Dermis blood vessel endothelial cell (primary cell): ENCODE data around the gene RNF150. TPM values are rescaled to one million over a fixed set of nuclear protein-coding genes. Genes with fewer than 3 reads are reported as not detected.

Experiments
- DNase-seq: peaks from one replicate; pipeline ENCODE4 v3.0.0; 2010
- total RNA-seq: library from RNA; depleted of rRNA; stranded (reverse); fragments of >200 nt; gene quantifications from 2 replicates; pipeline ENCODE4 v1.2.3, GENCODE V29; 2014

RNF150 gene
- total RNA-seq, 1 donor from 2014 or later: 0.17 TPM

DNA sequence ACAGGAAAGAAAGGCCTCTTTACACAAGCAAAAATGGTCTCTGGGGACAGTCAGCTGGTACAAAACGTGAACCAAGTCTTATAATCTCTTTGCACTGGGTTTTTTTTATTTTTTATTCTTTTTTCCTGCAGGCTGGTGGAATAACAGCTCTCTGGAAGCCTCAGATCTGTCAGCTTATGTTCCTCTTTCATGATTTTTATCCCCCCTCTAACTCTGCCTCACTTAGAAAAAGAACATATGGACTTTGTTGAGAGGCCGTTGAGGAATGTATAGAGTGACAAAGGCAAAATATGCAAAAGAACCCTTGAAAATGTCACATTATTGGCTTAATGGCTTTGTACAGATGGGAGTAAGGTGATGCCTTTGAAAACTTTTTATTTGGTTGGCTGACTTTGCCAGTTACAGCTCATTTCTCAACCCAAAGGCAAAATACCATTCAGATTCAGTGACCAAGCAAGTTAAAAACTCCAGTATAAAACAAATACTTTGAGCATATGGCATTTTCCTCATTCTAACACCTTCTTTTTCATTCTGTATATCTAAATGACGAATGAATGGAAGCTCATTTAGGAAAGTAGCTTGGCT, 111.1 kb downstream of the RNF150 start:
- no peak for DNase-seq

DNA sequence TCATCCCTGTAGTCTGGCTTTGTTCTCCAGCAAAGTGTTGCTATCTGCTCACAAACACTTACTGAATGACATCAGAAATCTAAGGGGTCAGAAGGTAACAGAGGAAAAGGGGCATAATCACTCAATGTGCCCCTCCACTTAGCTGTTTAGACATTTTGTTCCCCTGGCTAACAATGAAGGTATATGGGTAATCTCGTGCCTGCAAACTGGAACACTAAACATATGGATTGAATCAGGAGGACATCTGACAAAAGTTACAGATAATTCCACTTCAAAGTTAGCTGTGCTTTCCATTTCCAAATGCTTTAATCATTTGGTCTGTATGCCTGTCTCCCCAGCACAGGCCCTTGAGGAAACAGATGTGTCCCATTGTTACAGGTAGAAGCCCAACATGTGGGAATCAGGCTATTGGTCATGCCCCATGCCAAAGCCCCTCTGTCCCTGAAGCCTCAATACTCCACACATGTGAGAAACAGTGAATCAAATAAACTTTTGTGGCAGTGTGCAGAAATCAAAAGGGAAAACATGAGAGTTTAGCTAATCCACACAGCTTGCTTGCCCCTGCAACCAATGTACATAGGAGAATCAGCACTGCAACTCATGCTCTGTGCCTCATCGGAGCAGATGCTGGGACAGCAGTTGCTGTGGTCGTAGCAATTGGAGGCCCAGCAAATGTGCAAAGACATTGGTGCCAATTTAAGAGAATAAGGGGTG, 111.7 kb downstream of the RNF150 start:
- DNase-seq: no peak

DNA sequence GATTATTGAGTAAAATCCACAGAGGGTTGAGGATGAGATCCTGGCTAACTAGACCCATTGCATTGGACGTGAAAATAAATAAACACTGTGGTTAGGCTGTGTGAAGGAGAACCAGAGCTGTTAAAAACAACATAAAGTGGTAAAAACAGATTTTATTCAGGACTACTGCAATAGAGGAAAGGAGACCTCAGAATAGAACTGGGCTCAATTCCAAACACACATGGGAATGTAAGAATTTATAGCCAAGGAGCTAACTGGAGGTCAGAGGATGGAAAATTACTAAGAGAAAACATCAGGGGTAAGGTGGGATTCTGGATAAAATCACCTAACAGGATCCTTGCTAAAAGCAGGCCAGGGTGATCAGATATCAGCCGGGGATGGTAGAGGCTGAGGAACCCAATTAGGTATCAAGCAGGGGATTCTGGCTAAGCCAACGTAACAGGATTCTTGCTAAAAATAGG, 112.4 kb downstream of the RNF150 start:
- DNase-seq: no peak

DNA sequence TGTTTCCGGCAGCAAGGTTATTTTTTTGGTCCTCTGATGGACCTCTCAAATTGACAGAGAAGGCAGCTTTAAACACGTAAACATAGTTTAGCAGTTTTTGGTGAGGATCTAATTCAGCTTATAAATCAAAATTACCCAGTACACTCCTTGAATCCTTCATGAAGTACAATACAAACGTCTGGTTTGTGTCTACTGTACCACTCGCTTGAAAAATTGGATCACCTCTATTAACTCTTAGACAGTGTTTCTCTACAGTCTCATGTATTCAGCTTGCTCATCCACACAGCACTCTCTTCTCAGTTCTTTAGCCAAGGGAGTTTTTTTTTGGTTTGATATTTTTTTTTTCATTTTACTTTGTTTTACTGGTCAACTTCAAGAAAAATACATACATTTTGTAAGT, 113.5 kb downstream of the RNF150 start:
- DNase-seq: no peak

DNA sequence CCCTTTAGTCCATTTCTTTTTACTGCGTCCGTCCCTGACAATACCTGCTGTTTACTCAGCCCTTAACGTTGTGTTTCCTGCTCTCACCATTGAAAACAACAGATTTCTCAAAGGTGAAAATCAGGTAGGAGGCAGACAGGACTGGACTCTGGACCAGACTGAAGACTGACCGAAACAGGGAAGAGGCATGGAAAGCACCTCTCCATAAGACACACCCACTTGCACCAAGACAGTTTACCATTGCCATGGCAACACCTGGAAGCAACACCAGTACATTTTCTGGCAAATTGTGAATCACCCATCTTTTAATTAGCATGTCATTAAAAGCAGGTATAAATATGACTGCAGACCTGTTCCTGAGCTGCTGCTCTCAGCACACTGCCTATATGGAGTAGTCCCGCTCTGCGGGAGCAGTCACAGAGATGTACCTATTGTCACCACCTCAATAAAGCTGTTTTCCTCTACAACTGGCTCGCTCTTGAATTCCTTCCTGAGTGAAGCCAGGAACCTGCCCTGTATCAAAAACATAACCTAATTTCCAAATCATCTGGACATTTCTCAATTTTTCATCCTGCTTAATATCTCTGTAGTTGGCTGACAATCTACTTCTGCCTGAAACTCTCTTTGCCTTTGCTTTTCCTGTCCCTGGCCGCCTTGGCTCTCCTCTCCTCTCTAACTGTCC, 117.0 kb downstream of the RNF150 start:
- DNase-seq: no peak

DNA sequence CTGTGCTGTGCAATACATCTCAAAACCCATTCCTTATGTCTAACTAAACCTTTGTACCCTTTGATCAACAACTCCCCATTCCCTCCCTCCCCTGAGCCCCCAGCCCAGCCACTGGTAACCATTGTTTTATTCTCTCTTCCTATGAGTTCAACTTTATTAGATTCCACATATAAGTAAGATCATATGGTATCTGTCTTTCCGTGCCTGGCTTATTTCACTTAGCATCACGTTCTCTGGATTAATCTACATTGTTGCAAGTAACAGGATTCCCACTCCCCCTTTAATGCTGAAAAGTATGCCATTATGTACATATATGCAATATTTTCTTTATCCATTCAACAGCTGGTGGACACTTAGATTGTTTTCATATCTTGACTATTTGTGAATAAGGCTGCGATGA, 119.4 kb downstream of the RNF150 start:
- no peak for DNase-seq

DNA sequence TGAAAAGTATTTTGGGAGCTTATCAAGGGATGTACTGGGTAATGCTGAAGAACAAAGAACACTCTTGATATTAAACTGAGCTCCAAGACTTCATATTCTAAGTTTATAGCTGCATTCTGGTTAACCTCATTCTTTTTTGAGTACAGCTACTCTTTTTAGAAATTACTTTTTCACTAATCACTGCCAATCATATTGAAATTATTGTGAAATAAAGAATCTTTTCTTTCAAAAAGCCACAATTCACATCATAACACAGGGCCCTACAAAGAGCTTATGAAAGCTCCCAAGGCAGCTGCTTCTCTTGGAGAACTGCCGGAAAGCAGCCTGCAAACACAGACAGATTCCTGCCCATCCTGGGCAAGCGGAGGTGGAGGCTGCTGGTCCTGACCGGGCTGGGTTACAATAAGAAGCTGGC, 121.4 kb downstream of the RNF150 start:
- no peak for DNase-seq

DNA sequence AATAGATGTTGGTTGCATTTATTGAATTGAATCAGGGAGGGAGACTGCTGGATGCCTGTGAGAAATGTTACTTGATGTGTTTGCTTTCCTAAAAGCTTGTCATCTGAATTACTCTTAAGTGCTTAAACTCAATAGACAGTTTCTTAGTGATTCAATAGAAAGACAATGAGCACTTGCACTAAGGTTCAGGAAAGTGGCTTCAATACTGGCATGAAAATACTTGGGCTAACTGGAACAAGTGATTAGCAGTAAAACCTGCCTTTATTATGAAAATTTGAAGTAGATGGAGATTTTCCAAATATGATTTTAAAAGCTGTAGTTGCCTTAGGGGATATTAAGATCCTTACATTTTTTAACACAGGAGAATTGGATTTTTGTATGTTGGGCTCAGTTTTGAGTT, 123.3 kb downstream of the RNF150 start:
- no peak for DNase-seq

DNA sequence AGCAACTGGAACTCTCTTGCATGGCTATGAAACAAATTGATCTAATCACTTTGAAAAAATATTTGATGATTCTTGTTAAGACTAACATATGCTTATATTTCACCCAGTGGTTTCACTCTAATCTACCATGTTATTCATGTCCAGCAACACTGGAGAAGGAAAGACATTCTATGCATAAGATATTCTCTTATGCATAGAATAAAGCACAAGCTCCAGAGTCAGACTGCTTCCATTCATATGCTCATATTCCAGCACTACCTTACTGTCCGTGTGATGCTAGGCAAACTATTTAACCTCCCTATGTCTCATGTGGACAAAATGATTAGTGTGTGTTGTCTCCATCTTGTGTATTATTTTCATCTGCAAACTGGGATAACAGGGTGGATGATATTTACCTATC, 124.1 kb downstream of the RNF150 start:
- no peak for DNase-seq

DNA sequence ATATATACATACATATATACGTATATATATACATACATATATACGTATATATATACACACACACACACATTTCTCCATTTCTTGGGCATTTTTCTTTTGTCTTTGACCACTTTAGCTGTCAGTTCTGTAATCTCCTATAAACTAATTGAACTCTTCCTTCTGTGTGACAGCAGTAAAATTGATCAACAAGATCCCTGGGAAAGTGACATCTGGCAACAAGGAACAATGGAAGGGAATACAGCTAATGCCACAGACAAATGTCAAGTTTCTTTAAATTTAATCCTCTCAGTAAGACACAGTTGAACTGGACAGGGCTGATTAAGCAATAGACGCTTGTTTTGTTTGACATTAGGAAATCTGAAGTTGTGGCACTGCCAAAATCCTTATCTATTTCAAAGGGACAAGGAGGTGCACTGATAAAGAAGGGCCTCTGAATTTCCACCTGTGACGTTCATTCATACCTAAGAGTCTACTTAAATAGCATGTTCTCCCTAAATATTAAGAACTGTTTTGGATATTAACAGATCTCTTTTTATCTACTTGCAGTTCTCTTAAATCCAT, 126.9 kb downstream of the RNF150 start:
- DNase-seq: no peak

DNA sequence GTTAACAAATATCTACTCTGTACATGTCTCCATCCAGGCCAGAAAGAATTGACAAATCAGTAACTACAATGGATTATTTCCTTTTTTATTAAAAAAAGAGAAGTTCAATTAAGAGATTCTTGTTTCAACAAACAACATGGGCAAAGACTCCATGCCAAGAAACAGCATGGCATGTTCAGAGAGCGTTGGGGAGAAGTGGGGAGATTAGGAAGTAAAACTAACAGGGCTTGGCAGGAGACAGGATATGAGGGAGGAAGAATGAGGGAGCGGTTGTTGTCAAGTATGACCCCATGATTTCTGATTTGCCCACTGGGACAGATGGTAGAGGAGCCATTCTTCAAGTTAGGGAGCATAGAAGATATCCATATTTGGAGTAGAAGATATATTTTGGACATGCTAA, 128.4 kb downstream of the RNF150 start:
- DNase-seq: no peak

DNA sequence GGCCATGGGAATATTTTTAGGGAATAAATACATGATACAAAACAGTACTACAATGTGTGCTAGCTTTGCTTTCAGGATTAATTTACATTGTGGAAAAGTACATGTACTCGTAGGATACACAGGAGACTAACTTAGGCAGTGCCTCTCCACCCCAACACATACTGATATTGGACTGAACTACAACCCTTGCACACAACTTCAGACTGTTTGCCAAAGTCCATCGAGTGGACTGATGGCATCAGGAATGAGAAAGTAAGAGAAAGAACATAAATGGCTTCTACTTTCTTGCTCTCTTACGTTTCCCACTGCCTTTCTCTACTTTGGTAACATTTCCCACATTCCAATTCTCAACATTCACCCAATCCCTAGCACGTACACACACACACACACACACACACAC, 130.1 kb downstream of the RNF150 start:
- no peak for DNase-seq

DNA sequence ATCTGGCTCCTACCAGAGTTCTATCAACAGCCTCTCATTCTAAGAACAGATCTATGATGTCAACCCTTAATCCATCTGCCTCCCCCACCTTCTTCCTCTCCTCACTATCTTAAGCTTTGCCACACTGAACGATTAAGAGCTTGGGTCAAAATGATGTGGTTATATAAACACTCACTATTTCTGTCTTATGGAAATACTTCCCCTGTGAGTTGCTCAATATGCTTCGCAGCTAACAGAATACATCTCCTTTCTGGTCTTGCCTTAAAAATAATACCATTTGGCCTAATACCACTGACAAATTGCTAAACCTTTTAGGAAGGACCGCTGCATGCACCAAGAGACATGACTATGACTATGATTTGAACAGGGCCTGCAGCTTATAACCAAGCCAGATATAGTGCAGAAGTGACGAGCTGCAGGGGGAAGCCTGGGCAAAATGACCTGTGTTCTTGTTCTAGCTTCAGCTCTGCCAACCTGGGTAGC, 130.9 kb downstream of the RNF150 start:
- DNase-seq: no peak

DNA sequence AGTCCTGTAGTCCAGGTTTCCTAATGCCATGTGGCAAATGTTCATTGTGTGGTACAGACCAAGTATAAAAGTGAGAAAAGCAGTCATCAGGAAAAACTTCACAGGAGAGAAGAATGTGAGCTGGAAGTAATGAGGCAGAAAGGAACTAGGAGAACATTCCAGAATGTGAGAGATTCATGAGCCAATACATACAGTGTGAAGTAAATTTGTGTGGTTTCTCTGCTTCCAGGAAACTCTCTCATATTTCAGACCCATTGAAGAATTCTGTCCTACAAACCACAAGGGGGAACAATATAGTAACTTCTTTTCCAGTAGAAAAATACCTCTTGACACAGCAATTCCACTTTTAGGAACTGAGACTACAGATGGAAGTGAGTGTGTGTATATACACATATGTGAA, 136.5 kb downstream of the RNF150 start:
- DNase-seq: no peak

DNA sequence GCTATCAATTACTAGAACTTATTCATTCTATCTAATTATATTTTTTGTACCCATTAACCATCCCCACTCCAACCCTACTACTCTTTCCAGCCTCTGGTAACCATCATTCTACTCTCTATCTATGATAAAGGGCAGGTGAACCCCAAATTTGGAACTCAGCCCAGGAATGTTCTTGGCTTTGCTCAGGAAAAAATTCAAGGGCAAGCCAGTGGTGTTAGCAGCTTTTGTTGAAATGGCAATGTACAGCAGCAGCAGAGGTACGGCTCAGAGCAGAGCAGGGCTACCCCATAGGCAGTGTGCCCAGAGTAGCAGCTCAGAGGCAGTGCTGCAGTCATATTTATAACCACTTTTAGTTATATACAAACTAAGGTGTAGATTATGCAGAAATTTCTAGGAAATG, 138.2 kb downstream of the RNF150 start:
- DNase-seq: no peak

DNA sequence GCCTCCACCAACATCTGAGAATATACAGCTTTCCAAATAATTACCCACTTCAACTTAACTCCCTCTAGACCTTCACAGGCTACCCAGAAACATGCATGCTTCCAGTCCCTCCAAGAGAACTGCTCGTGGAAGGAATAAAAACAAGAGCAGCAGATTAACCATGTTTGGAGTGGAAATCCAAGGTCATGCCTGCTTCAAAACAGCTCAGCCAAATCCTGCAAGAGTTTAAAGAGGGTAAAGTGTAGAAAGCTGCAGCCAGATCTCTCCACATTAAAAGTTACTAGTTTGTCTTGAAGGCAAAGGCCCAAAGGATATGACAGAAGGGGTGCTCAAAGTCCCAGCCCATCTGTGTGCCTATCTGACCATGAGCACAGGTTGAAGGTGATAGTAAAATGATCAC, 139.3 kb downstream of the RNF150 start:
- DNase-seq: no peak

DNA sequence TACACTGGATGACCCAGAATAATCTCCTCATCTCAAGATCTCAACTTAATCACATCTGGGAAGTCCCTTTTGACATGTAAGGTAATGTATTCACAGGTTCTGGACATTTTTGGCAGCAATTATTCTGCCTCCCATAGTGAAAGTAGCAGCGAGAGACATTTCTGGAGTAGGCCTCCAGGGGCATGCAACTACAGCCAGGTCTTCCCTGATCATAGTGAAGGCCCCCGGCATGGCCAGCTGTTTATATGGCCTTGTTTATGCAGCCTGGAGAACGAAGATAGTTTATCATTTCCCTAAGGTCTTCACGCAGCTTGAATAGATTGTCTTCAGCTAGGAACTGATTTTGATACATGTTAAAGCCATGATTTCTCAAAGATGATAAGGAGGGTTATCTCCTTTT, 139.9 kb downstream of the RNF150 start:
- no peak for DNase-seq

DNA sequence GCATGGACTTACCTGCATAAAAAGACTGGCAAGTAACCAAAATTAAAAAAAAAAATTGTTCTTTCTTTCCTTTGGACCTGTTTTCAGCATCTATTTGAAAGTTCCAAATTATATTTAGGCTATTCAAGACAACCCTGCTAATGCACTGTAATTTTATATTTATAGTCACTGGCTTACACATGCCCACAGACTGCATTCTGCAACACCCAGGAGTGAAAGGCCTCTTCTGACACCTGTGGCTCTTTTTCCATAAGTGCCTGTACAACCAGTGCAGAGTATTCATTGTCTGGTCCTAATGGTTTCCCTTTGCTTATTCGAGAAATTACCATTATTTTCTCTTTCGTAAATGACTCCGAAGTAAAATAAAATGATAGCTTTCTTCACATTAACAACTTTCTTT, 143.3 kb downstream of the RNF150 start:
- no peak for DNase-seq

DNA sequence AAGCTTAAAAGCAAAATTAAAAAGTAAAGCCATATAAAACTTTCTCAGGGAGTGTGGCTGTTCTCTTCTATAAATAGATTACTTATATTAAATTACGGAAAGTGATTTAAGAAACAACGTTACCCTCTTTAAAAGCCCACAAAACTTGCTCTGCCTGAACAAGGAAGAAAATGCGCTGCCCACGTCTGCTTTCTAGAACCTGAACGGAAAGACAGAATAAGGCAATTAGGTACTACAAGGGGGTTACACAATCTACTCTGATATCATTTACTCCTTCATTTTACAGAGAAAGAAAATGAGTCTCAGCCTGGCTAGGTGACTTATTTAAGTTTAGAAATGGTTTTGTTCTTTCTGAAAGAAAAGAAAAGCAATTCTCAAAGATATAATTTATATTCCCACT, 147.2 kb downstream of the RNF150 start:
- DNase-seq: no peak

DNA sequence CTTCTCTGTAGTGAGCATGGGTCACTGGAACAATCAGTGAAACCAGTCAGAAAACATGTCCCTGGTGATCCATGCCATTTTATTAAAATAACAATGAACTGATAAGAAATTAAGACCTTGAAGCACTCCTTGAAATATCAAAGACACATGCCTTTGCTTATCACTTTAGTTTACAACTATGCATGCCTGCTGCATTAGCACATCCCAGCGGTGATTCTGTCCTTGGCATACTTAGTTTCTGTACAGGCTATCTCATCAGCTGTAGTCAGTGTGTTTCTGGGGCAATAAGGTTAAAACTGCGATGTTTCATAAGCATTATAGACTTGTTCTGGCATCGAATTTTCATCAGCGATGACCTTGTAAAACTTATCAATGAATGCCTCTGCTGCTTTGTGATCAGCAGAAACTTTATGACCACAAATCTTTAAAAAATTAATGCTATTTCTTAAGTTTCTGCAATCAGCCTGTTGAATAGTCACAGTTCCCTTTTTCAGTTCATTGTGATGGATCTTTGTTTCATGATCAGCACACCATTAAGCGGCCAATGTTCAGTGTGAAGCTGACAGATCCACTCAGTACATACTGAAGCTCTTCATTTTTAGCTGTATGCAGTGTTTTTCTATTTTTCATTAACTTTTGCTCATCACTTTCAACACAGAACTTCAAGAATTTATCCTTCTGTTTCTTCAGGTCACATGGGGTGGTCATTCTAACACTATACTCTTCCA, 150.5 kb downstream of the RNF150 start:
- no peak for DNase-seq

DNA sequence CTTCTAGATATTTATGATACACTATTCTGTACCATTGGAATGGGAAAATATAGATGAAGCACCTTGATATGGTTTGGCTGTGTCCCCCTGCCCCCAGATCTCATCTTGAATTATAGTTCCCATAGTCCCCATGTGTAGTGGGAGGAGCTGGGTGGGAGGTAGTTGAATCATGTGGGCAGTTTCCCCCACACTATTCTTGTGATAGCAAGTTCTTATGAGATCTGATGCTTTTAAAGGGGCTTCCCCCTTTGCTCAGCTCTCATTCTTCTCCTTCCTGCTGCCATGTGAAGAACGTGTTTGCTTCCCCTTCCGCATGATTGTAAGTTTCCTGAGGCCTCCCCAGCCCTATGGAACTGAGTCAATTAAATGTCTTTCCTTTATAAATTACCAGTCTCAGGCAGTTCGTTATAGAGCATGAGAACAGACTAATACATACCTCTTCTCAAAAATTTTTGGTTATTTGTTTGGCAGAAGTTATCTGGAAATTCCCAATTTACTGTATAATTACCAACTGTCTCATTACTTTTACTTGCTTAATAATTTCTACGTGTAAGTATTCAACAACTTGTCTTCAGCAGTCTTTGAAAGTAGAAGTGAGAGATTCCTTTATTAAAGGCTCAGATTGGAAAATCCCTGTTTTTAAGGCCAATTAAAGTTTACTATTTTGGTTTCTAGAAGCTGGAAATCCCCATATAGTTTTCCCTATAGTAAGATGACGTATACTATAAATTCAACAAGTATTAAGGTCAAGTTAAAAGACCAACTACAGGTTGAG, 152.7 kb downstream of the RNF150 start:
- DNase-seq: no peak

DNA sequence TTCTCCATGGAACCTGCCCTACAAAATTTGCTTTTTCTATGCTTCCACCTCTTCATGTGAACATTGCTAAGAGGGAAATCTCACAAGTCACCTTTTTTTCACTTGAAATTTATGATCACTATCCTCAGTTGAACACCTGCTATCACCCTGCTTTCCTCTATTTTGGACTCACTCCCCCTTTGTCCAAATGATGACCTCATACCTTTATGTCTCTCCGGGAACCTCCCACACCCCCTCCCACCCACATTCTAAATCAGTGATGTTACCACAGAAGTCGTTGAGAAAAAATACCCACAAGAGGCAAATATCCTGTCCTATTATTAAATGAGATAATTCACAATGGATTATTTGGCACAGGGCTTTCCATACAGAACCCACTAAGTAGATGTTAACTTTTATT, 156.5 kb downstream of the RNF150 start:
- no peak for DNase-seq
